CD14-positive monocyte (primary cell): ENCODE results near the gene TAF12. TPM values are rescaled to one million over a fixed set of nuclear protein-coding genes. Genes with fewer than 3 reads are reported as not detected.
"Not testable (repeated sequence)": the region's sequence is repeated elsewhere in the genome, so short reads cannot be mapped to it uniquely, and the experiment has no call there.

Source experiments
- DNase-seq, 3 donors: peaks; one replicate each; pipeline ENCODE4 v3.0.0-alpha.2; 2011 to 2022
- H2AFZ ChIP-seq: 2 replicates; pipeline ENCODE4 v1.6.0; 2012; ENCODE audit warnings: mild to moderate bottlenecking, low read depth, low read length, inconsistent platforms; ENCODE audit not compliant: insufficient read depth, poor library complexity, severe bottlenecking
- H3K27ac ChIP-seq, 2 donors: 1 replicate in 1 of 2; 2 replicates in 1 of 2; pipeline ENCODE4 v1.5.1; 2012 to 2013; ENCODE audit warnings: low read length in 2 of 2, control low read depth in 1 of 2, inconsistent platforms in 1 of 2, low read depth in 1 of 2, mild to moderate bottlenecking in 1 of 2
- H3K27me3 ChIP-seq, 2 donors: one replicate each; pipeline versions ENCODE4 v1.6.0 to v1.6.1; 2011 to 2013; ENCODE audit warnings: low read length in 2 of 2; ENCODE audit not compliant: control insufficient read depth in 2 of 2, insufficient read depth in 2 of 2
- H3K36me3 ChIP-seq, 2 donors: replicated peaks in 1 of 2; 1 replicate in 1 of 2; 2 replicates in 1 of 2; pipeline versions ENCODE4 v1.5.1 to v1.6.1; 2012 to 2013; ENCODE audit warnings: low read length in 2 of 2, control low read depth in 1 of 2, inconsistent platforms in 1 of 2, mild to moderate bottlenecking in 1 of 2; ENCODE audit not compliant: insufficient read depth in 2 of 2, control insufficient read depth in 1 of 2
- H3K4me1 ChIP-seq, 2 donors: 1 replicate in 1 of 2; 2 replicates in 1 of 2; pipeline versions ENCODE4 v1.5.1 to v1.6.1; 2012 to 2013; ENCODE audit warnings: low read length in 2 of 2, control low read depth in 1 of 2, inconsistent platforms in 1 of 2, mild to moderate bottlenecking in 1 of 2, moderate library complexity in 1 of 2; ENCODE audit not compliant: insufficient read depth in 2 of 2, control insufficient read depth in 1 of 2
- H3K4me2 ChIP-seq: replicated peaks from 2 replicates; pipeline ENCODE3; 2012; ENCODE audit warnings: low read length, moderate library complexity, mild to moderate bottlenecking; ENCODE audit not compliant: poor library complexity, severe bottlenecking; ENCODE audit errors: extremely low read depth
- H3K4me3 ChIP-seq, 3 experiments: fragments of 200-600 bp in 1 of 3; sonication (generic) in 1 of 3; replicated peaks in 1 of 3; 1 replicate in 2 of 3; 2 replicates in 1 of 3; pipeline ENCODE4 v1.5.1; 2011 to 2013; ENCODE audit warnings: low read length in 3 of 3, mild to moderate bottlenecking in 3 of 3, control low read depth in 2 of 3, low read depth in 2 of 3, inconsistent platforms in 1 of 3, moderate library complexity in 1 of 3
- H3K79me2 ChIP-seq: 2 replicates; pipeline ENCODE4 v1.6.0; 2012; ENCODE audit warnings: mild to moderate bottlenecking, control low read depth, inconsistent platforms, low read length, moderate library complexity; ENCODE audit not compliant: insufficient read depth
- H3K9ac ChIP-seq: 2 replicates; pipeline ENCODE4 v1.6.0; 2017; ENCODE audit warnings: low read length, mild to moderate bottlenecking; ENCODE audit not compliant: insufficient read depth, poor library complexity, severe bottlenecking
- H3K9me3 ChIP-seq, 2 donors: replicated peaks in 1 of 2; 1 replicate in 1 of 2; 2 replicates in 1 of 2; pipeline versions ENCODE4 v1.5.1 to v1.6.1; 2012 to 2013; ENCODE audit warnings: low read length in 2 of 2, control low read depth in 1 of 2; ENCODE audit not compliant: control insufficient read depth in 1 of 2, insufficient read depth in 1 of 2
- H4K20me1 ChIP-seq: 2 replicates; pipeline ENCODE4 v1.6.0; 2012; ENCODE audit warnings: mild to moderate bottlenecking, low read length, control low read depth, moderate library complexity; ENCODE audit not compliant: insufficient read depth
- H3K27ac Mint-ChIP-seq, 7 donors: one replicate each; pipeline ENCODE4 v1.8.0; 2020; ENCODE audit warnings: mild to moderate bottlenecking in 7 of 7, mixed read lengths in 7 of 7, moderate library complexity in 6 of 7, inconsistent platforms in 2 of 7
- H3K27me3 Mint-ChIP-seq, 3 donors: one replicate each; pipeline ENCODE4 v1.8.0; 2021 to 2022; ENCODE audit warnings: low read depth in 3 of 3, mild to moderate bottlenecking in 3 of 3, mixed read lengths in 3 of 3, moderate library complexity in 3 of 3, inconsistent platforms in 1 of 3
- H3K36me3 Mint-ChIP-seq, 2 donors: one replicate each; pipeline ENCODE4 v1.8.0; 2020; ENCODE audit warnings: mixed read lengths in 2 of 2, inconsistent platforms in 1 of 2, mild to moderate bottlenecking in 1 of 2
- H3K4me1 Mint-ChIP-seq: one replicate; pipeline ENCODE4 v1.8.0; 2020; ENCODE audit warnings: mild to moderate bottlenecking, mixed read lengths
- H3K4me3 Mint-ChIP-seq, 2 donors: one replicate each; pipeline ENCODE4 v1.8.0; 2020; ENCODE audit warnings: mild to moderate bottlenecking in 2 of 2, mixed read lengths in 2 of 2, moderate library complexity in 1 of 2
- H3K9me3 Mint-ChIP-seq, 7 donors: one replicate each; pipeline ENCODE4 v1.8.0; 2020 to 2022; ENCODE audit warnings: mixed read lengths in 7 of 7, mild to moderate bottlenecking in 6 of 7, moderate library complexity in 6 of 7, inconsistent platforms in 2 of 7
- WGBS: methylation state at CpG from one replicate; pipeline ENCODE4 v1.1.5; 2013; ENCODE audit warnings: missing lambda C conversion rate; ENCODE audit not compliant: insufficient coverage; 5-methylcytosine and 5-hydroxymethylcytosine counted together
- intact Hi-C, 2 donors: fragments of 100-400 bp; cut with micrococcal nuclease; formaldehyde crosslinking; loops; one replicate each; pipeline versions ENCODE4 v1.15.0 to v1.15.1; 2023
- polyA plus RNA-seq, 3 donors: library from polyadenylated mRNA; depleted of rRNA in 1 of 3; unstranded in 2 of 3; stranded (reverse) in 1 of 3; fragments of 300-500 nt in 2 of 3; fragments of >200 nt in 1 of 3; fragmentation: Illumina TruSeq in 2 of 3; gene quantifications; 1 replicate in 2 of 3; 2 replicates in 1 of 3; pipeline ENCODE4 v1.2.3, GENCODE V29; 2012 to 2021
- TF ChIP-seq, protein P1 (sequence below): fragments of 200-600 bp; IDR thresholded peaks from one replicate; pipeline ENCODE4 v1.8.0; 2022; ENCODE audit warnings: antibody characterized with exemption, mild to moderate bottlenecking

Gene TAF12
- polyA plus RNA-seq, 3 donors = 36.7 to 53.7 (median 53.7) TPM

DNA sequence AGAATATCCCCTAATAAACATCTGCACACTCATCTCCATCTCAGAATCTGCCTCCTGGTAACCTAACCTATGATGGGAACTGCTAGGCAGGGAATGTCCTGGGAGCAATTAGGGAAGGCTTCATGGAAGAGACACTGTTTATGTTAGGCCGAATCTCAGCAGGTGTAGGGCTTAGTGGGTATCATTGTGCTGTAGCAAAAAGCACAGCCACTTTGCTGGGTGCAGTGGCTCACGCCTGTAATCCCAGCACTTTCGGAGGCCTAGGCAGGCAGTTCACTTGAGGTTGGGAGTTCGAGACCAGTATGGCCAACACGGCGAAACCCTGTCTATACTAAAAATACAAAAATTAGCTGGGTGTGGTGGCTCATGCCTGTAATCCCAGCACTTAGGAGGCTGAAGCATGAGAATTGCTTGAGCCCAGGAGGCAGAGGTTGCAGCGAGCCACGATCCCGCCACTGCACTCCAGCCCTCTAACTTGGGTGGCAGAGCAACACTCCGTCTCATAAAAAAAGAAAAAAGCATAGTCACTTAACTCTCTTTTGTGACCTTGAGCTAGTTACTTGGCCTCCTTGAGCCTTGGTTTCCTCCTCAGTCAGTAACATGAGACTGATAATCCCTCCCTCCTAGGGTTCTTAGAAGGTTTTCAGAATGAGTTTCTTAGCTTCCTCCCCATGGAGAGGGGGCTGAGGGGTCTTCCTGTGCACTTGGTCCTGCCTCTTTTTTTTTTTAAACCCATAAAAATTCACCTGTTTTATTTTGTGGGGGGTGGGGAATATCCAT, 47.3 kb downstream of the TAF12 start:
- Histone ChIP-seq H3K27ac (no peak overlapping the region), H3K4me3 (no peak overlapping the region), H3K36me3 (peaks cover 0 to 4% of the 10 kb centered on the region in 2 donors), H3K27me3 (peaks cover 0 to 5% of the 10 kb centered on the region in 2 donors), H3K79me2 (no peaks in the 10 kb centered on the region), H3K4me2 (no peak overlapping the region), H3K4me1 (peaks cover 17 to 23% of the 10 kb centered on the region in 2 donors), H2AFZ (no peak overlapping the region), H3K9me3 (no peaks in the 10 kb centered on the region), H3K9ac (no peak overlapping the region), H4K20me1 (no peaks in the 10 kb centered on the region)
- DNase-seq = no peak
- peaks cover 9 to 14% of the 10 kb centered on the region in 2 donors for H3K36me3 Mint-ChIP-seq
- H3K27me3 Mint-ChIP-seq = peaks cover 2 to 9% (median 8%) of the 10 kb centered on the region in 3 donors
- H3K27ac Mint-ChIP-seq = no peak overlapping the region
- TF ChIP-seq, protein P1, sequence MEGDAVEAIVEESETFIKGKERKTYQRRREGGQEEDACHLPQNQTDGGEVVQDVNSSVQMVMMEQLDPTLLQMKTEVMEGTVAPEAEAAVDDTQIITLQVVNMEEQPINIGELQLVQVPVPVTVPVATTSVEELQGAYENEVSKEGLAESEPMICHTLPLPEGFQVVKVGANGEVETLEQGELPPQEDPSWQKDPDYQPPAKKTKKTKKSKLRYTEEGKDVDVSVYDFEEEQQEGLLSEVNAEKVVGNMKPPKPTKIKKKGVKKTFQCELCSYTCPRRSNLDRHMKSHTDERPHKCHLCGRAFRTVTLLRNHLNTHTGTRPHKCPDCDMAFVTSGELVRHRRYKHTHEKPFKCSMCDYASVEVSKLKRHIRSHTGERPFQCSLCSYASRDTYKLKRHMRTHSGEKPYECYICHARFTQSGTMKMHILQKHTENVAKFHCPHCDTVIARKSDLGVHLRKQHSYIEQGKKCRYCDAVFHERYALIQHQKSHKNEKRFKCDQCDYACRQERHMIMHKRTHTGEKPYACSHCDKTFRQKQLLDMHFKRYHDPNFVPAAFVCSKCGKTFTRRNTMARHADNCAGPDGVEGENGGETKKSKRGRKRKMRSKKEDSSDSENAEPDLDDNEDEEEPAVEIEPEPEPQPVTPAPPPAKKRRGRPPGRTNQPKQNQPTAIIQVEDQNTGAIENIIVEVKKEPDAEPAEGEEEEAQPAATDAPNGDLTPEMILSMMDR = no peak
- 95% methylated on average over 6 of the region's 10 CpGs for WGBS
- H3K9me3 Mint-ChIP-seq = peaks cover 0 to 1% (median 0%) of the 10 kb centered on the region in 7 donors
- peaks cover 18% of the 10 kb centered on the region for H3K4me1 Mint-ChIP-seq
- intact Hi-C loops = loop anchor here in 1 of 2 donors (5.0 kb wide), 1 partner anchor 78 kb away; no protein-coding TSS in a partner anchor
- no peak overlapping the region for H3K4me3 Mint-ChIP-seq

DNA sequence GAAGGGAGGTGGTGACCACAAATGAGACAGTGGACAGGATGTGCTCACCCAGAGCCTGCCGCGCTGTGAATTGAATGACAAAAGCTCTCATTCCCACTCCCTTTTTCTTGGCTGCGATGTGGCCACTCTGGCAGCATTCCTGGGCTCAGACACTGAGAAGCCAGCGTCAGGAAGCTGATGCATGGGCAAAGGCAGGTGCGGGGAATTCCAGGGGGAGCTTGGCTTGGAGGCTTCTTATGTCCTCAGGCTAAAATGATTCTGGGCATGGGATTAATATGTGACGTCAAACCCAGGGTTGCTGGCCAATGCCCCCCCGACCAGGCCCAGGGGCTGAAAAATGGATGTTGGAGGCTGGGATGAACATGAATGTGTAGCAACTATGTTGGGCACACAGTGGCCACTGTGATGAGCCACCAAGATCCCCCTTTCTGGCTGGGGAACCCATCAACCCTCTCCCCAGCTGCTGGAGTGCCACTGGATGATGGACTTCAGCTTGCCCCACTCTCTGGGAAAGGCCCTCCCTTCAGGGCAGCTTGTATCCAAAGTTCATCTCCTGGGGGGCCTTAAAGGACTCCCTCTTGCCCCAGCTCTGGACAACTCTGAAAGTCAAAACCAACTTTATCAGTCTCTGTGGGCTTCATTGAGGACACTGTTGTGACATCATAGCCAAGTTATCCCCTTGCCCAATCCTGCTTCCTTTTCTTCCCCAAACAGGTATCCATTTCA, 48.0 kb downstream of the TAF12 start:
- H3K27me3 Mint-ChIP-seq, H2AFZ ChIP-seq, H3K27ac Mint-ChIP-seq, H3K36me3 ChIP-seq, H3K79me2 ChIP-seq, H3K27ac ChIP-seq, H3K9me3 Mint-ChIP-seq, H3K4me3 Mint-ChIP-seq, H3K4me2 ChIP-seq, H4K20me1 ChIP-seq, H3K27me3 ChIP-seq, DNase-seq, H3K9me3 ChIP-seq, H3K9ac ChIP-seq, H3K36me3 Mint-ChIP-seq, H3K4me3 ChIP-seq: not testable (repeated sequence)
- WGBS = 92% methylated on average over 3 of the region's 7 CpGs
- H3K4me1 Mint-ChIP-seq = peaks cover 26% of the 10 kb centered on the region
- intact Hi-C loops = loop anchor here in 1 of 2 donors (5.0 kb wide), 1 partner anchor 78 kb away; no protein-coding TSS in a partner anchor
- peaks cover 23 to 30% of the 10 kb centered on the region in 2 donors for H3K4me1 ChIP-seq

DNA sequence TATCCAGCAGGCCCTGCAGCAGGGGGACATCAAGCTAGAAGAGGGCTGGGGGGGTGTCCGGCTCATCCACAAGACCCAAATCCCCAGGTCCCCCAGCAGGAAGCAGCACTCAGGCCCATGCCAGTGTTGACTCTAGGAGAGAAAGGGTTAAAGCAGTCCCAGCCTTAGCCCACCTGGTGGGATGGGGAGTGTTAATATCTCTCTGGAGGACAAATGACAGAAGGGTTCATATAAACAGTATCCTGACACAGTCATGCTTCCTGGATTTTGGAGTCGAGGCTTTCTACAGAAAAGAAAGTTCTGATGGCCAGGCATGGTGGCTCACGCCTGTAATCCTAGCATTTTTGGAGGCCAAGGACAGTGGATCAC, 48.9 kb downstream of the TAF12 start:
- H3K4me1 Mint-ChIP-seq = peaks cover 26% of the 10 kb centered on the region
- 100% methylated on average over 1 of the region's 3 CpGs for WGBS
- not testable (repeated sequence) for H3K4me3 Mint-ChIP-seq

More for the DNA sequence above, 48.9 kb downstream of the TAF12 start:
- H3K27ac Mint-ChIP-seq, H3K79me2 ChIP-seq, H3K36me3 ChIP-seq, H3K36me3 Mint-ChIP-seq, H4K20me1 ChIP-seq, H3K9ac ChIP-seq, H2AFZ ChIP-seq, H3K27me3 Mint-ChIP-seq, H3K4me3 ChIP-seq, intact Hi-C loops, DNase-seq, H3K9me3 ChIP-seq, H3K27ac ChIP-seq, H3K27me3 ChIP-seq, H3K4me2 ChIP-seq, H3K9me3 Mint-ChIP-seq: not testable (repeated sequence)
- H3K4me1 ChIP-seq = peaks cover 23 to 30% of the 10 kb centered on the region in 2 donors
